NOMO-1 treated with DMSO at 0.1 percent for 48 hours (cell line): ENCODE results near the gene SCGB3A1.
A peak's percentile ranks its signal among the peaks of the same experiment; 100 is the strongest.

Source experiments
- DNase-seq: peaks from one replicate; lab custom pipeline; 2025; ENCODE audit not compliant: unreplicated experiment; lab: John Stamatoyannopoulos, UW

The SCGB3A1 gene

GRCh38 chr5:180606215-180606785 lies 15.0 kb upstream of the SCGB3A1 start:
- no peak for DNase-seq

DNA sequence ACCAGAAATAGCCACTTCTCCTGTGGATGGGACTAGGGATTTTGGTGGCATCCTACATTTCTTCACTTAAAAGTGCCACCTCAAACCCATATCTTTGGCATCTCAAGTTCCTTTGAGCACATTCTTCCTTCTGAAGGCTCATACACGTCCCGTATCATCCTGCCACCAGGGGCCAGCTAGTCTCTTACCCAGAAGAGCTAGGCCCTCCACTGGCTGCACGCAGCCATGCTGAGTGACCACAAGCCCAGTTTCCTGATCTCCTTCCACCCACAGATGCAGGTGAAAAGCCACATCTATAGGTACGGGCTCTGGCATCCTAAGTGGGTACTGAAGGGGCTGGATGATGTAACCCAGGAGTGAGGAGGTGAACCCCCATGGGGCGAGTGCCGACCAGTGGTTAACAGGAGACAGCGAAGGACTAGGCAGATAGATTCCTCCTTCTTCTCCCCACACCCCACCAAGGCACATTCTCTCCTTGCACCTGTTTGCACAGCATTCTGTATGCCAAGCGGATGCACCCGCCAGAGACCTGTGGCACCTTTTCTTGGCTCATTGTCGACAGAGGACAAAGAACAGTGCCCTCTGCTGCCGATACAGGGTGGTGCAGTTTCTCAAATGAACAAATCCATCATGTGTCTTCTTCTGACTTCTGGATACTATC lies 14.4 kb upstream of the SCGB3A1 start:
- peak; percentile 26 for DNase-seq

GRCh38 chr5:180604271-180604670 lies 13.0 kb upstream of the SCGB3A1 start:
- no peak for DNase-seq

DNA sequence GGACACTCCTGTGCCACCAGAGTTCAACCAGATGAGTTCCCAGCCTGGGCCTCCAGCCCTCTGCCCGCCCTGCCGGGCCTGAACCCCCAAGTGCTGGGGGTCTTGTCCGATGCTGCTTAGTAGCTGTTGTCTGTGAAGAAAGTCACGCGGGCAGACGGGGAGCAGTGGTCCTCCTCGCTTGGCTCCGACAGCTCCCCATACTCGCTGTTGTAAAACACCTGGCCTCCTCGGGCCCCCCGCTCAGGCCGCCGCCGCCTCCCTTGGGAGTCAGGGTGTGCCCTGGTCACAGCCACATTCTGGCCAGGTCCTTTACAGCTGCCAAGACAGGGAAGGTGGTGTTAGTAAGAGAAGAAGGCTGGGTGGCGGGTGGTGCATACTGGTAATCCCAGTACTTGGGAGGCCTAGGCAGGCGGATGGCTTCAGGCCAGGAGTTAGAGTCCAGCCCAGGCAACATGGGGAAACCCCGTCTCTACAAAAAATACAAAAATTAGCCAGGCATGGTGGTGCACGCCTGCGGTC lies 11.8 kb upstream of the SCGB3A1 start:
- DNase-seq: no peak

- DNase-seq: no peak
These were observed 11.3 kb upstream of the SCGB3A1 start for GRCh38 chr5:180602481-180603075.

GRCh38 chr5:180601591-180602480 lies 10.5 kb upstream of the SCGB3A1 start:
- no peak for DNase-seq

DNA sequence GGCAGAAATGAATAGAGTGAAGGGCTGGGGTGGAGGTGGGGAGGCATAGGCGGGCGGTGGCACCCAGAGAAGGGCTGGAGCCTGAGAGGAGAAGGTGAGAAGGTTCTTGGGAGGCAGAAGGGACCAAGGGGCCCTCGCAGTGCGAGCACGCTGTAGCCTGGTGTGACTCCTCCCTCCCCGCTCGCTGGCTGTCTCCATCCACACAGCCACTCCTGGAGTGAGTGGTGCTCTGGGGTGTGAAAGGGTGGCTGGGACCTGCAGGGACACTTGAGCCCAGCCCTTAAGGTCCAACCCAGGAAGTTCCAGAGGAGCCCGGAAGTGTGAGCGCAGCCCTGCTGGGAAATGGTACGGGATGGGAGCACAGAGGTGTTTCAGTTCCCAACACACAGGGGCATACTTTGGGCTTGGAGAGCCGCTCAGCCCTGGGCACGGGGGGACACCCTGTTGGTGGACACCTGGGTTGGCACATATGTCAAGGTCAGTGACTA lies 9.3 kb upstream of the SCGB3A1 start:
- no peak for DNase-seq

- no peak for DNase-seq
These were observed 8.8 kb upstream of the SCGB3A1 start for GRCh38 chr5:180599981-180600553.

DNA sequence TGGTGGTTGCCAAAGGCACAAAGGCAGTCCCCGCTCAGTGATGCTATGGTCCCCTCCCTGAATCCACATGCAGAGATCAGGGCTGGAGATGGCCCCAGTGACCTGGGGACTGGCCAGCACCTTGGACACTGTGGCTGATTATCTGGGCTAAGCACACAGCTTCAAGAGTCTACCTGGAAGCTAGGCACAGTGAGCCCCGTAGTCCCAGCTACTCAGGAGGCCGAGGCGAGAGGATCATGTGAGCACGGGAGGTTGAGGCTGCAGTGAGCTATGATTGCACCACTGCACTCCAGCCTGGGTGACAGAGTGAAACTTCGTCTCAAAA lies 8.3 kb upstream of the SCGB3A1 start:
- no peak for DNase-seq

GRCh38 chr5:180598797-180599589 lies 7.7 kb upstream of the SCGB3A1 start:
- no peak for DNase-seq

DNA sequence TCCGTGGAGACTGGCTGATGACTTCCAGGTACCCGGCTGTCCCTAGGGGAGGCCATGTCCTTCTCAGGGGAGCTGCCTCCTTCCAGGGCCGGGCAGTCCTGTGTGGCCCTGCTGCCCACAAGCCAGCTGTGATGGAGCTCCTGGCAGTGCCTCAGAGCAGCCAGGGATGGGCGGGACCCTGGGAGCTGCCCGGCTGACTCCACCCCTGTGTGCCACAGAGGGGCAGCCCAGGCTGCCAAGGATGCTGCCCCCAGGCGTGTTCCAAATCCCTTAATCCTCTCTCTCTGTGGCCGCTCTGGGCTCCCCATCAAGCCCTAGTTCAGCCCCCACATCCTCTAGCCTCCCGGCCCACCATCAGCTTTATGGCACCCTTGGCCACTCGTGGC lies 7.0 kb upstream of the SCGB3A1 start:
- no peak for DNase-seq

DNA sequence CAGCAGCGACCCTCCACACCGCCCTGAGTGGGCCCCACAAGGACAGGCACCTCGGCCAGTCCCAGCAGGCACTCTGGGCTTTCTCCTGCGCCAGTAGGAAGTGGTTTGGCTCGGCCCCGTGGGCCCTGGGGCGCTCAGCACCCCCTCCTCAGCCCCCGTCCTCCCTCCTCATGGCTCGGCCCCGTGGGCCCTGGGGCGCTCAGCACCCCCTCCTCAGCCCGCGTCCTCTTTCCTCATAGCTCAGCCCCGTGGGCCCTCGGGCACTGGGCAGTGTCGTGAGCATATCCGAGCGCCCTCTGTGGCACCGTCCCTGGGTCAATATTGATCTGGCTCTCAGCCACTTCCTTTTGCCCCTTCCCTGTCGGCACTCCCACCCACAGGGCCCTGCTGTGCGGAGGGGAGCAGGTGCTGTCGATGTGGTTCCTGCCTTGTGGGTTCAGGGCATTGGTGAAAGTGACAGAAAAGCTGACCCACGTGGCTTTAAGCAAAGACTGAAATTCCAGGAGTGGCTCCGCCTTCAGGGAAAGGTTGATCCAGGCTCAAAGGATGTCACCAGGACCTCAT lies 5.5 kb upstream of the SCGB3A1 start:
- no peak for DNase-seq

GRCh38 chr5:180596115-180596667 lies 4.9 kb upstream of the SCGB3A1 start:
- DNase-seq: no peak

- DNase-seq: no peak
These were observed 4.2 kb upstream of the SCGB3A1 start for GRCh38 chr5:180595381-180596114.

GRCh38 chr5:180595046-180595379 lies 3.7 kb upstream of the SCGB3A1 start:
- DNase-seq: no peak

GRCh38 chr5:180594311-180595045 lies 3.2 kb upstream of the SCGB3A1 start:
- DNase-seq: no peak

- DNase-seq: no peak
These were observed 2.3 kb upstream of the SCGB3A1 start for GRCh38 chr5:180593446-180594206.

- DNase-seq: no peak
These were observed 877 bp upstream of the SCGB3A1 start for GRCh38 chr5:180592176-180592575.
